GM19239 (cell line): ENCODE results near the gene RICTOR.
"Not testable (repeated sequence)": the region's sequence is repeated elsewhere in the genome, so short reads cannot be mapped to it uniquely, and the experiment has no call there.

Source experiments
- DNase-seq: peaks from one replicate; pipeline ENCODE4 v3.0.0; 2011; ENCODE audit warnings: low spot score; ENCODE audit not compliant: insufficient read length
- FAIRE-seq: peaks from 2 replicates; lab custom pipeline; 2011; peaks lifted over from hg19 to GRCh38; lab: Jason Lieb, UNC

RICTOR gene

DNA sequence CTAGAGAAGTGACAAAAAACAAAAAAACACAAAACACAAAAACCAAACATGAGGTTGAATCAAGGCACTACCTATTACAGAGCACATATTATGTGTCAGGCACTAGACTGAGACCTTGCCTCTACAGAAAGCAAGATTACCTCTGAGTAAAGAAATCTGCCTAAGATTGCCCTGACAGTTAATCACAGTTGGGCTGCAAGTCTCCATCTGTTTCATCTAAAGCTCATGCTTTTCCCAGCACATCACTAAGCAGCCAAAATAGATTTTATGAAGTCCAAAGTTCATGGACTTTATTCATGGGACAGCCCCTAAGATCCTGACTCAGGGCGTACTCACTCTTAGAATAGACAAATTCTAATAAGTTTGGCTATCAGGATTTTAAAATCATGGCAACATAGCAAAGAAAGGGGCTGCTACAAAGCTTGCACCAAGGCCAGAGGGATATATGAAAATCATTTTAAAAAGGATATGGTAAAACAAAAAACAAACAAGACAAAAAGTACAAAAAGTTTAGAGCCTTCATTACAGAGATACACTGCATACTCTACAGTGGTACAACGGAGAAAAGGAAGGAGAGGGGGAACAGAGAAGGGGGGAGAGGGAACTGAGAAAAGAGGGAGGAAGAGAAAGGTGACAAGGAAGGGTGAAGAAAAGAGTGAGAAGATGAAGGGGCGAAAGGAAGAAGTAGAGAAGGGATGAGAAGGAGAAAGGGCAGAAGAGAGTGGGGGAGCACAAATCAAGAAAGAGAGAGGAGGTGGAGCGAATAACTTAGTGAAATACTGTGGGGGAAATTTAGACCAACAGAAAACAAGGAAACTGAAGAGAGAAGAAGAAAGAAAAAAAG is 58.2 kb downstream of the RICTOR start:
- no peak for DNase-seq

DNA sequence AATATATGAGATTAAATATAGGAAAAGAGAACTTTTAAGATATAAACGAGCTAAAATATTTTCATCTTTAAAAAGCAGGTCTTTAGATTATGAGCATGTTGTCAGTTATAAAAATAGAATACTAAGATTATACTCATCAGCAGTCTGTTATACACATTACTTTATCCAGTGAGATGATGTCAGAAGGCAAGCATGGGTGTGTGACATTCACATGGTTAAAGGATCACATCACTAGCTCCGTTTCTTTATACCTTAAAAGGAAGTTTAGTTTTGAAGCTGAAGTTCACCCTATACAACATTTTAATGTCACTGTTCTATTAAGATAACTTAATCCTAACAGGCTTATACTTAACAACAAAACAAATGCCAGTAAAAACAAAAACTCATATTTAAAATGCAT is 59.6 kb downstream of the RICTOR start:
- FAIRE-seq (no peak), DNase-seq (no peak)

More for the DNA sequence above, 58.2 kb downstream of the RICTOR start:
- FAIRE-seq = no peak

DNA sequence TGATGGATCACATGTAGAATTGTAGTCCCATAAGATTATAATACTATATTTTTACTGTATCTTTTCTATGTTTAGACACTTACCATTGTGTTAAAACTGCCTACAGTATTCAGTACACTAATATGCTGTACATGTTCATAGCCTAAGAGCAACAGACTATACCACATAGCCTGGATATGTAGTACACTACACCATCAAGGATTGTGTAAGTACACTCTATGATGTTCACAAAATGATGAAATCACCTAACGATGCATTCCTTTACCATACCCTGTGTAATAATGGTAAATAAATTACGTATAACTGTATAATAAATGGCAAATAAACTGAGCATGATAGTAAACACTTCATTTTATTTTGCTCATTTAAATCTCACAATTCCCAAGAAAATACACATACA is 60.3 kb downstream of the RICTOR start:
- FAIRE-seq = no peak
- DNase-seq = no peak

DNA sequence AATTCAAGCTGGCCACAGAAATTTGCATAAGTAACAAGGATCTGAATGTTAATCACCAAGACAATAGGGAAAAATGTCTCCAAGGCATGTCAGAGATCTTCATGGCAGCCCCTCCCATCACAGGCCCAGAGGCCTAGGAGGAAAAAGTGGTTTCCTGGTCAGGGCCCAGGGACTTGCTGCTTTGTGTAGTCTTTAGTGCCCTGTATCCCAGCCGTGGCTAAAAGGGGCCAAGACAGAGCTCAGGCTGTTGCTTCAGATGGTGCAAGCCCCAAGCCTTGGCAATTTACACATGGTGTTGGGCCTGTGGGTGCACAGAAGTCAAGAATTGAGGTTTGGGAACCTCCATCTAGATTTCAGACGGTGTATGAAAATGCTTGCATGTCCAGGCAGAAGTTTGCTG is 63.2 kb downstream of the RICTOR start:
- FAIRE-seq, DNase-seq: not testable (repeated sequence)

DNA sequence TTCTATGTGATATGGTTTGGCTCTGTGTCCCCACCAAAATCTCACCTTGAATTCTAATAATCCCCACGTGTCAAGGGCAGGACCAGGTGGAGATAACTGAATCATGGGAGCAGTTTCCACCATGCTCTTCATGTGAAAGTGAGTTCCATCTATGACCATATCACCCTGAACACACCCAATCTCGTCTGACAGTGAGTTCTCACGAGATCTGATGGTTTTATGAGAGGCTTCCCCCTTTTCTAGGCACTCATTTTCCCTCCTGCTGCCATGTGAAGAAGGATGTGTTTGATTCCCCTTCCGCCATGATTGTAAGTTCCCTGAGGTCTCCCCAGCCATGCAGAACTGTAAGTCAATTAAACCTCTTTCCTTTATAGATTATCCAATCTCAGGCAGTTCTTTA is 64.2 kb downstream of the RICTOR start:
- FAIRE-seq = no peak
- no peak for DNase-seq

DNA sequence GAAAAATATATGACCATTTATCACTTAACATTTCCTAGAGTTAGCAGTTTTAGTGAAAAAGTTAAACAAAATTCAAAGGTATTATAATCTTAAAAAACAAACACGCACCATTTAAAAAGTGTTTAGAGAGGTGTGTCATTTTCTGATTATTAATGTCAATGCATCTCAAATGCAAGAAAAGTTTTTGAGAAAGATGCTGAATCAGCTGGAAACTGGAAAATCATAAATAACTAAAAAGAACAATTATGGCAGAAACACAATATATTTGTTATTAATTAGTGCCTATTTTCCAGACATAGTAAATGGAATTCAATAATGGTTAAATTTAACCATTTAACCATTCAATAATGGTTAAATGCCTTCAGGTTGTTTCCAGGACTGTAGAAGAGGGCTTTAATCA is 64.9 kb downstream of the RICTOR start:
- no peak for DNase-seq
- no peak for FAIRE-seq

DNA sequence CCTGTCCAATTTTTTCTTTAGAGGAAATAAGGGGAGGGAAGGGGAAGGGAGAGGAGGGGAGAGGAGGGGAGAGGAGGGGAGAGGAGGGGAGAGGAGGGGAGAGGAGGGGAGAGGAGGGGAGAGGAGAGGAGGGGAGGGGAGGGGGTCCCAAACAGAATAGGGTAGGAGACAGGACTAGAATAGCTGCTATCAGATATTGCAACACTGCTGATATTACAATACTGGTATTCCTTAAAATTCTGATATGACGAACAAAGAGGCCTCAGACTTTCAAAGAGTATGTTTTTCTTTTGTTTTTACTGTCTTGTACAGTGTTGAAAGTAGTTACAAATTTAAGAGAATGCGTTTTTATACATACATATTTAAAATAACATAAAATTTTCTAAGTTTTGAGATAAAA is 67.5 kb downstream of the RICTOR start:
- FAIRE-seq (no peak), DNase-seq (no peak)

DNA sequence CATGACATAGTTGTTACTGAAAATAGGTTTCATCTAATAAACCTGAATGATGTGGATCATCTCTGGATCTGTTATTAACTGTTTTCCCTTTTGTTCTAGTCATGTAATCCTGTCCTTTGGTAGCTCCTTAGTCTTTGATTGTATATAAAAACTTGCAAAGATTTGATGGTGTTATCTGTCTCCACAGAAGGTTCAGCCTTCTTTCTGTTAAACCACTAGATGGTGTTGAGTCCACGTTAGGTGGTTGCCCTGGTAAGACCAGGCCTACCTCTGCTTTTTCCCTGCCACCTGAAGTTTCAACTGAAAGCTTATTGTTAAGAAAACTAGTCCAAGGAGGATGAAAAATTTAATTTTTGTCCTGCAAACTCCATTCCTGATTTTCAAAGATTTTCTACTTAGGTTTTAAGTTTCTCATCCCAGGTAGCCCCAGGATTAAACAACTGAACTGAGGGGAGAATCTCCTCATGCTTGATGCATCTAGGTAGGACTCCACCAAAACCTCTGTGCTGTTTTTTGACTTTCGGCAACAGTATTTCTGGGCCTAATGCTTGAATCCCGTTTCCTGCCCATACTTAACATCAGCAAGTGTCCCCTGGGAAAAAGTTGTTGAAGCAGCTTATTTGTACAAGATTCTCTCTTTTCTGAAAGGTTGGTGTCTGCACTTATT is 68.5 kb downstream of the RICTOR start:
- DNase-seq = no peak

DNA sequence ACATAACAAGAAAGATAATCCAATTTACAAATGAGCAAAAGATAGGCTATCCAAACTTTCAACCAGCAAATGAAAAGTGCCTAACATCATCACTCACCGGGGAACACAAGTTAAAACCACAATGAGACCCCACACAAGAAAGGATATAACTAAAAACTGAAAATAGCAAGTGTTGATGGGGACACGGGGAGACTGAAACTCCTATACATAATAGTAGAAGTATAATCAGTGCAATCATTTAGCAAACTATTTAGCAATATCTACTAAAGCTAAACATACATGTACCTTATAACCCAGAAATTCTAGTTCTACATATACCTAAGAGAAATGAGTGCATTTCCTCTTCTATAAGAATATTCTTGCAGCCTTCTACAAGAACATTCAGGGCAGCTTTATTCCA is 72.5 kb downstream of the RICTOR start:
- DNase-seq (no peak), FAIRE-seq (no peak)

More for the DNA sequence above, 68.5 kb downstream of the RICTOR start:
- no peak for FAIRE-seq

DNA sequence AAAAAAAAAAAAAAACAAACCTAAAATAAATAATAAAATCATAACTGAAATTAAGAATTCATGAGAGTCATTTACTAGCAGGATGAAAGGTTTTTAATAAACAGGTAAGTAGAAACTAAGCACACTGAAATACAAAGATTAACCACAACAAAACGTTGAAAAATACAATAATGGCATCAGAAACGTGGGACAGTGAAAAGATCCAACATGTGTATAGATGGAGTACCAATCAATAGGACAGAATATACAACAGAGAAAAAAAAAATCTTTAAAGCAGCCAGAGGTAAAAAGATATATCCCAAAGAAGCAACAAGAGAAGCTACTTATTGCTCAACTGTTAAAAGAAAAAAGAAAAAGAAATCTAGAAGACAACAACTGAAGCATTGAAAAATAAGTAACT is 75.2 kb downstream of the RICTOR start:
- FAIRE-seq = no peak
- no peak for DNase-seq

DNA sequence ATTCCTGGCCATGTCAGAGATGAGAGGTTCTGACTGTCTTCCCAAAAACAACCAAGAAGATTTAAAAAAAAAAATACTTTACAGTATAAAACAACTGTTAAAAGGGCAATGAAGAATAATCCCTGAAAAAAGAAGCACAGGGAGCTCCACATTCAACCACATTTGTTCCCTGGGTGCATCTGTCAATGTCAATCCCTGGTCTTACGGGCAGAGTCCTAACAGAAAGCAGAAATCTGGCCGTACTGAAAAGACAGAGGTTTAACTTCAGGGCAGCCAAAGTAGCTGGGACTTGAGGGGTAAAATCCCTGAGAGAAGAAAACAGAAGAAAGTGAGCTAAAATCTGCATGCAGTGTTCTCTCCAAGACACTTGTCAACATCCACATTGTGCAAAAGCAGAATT is 76.6 kb downstream of the RICTOR start:
- no peak for FAIRE-seq
- no peak for DNase-seq

DNA sequence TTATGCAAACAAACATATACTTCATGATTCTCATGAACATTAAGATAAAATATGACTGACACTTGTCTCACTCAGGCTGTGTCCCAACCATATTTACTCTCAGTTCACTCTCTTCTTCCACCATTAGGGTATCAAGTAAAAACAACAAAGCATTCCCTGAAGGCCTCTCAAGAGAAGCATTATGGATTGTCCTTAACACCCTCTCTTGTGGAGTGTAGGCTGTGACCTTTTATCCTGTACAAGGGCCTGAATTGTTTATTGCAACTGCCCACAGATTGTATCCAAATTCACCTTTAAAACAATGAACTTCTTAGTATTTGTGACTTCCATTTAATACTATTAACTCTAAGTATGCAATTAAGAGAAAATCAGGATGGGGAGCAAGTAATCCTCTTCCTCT is 78.1 kb downstream of the RICTOR start:
- DNase-seq = no peak
- FAIRE-seq = no peak

DNA sequence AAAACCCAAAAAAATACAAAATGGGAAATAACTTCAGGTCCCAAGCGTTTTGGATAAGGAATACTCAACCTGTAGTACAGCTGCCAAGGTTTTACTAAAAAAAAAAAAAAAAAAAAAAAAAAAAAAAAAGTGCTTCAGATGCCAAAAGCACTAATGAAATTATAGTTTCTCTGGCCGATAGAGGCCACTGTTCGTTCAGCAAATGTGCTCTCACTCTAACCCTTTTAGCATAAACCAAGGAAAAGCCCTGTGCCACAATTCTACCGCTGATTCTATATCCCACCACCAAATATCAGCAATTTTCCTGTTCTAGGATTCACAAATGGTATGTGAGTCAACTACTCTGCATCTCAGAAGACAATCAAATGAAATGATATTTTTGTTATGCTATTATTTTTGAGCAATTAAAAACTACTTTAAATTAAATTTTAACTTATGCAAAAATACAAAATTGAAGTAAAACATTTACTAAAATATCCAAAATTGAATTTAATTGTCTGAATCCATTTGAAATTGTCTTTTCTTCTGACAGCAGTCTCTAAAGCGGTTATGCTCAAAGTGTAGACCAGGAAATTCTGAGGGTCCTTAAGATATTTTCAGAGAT is 79.8 kb downstream of the RICTOR start:
- no peak for DNase-seq
- FAIRE-seq = no peak

DNA sequence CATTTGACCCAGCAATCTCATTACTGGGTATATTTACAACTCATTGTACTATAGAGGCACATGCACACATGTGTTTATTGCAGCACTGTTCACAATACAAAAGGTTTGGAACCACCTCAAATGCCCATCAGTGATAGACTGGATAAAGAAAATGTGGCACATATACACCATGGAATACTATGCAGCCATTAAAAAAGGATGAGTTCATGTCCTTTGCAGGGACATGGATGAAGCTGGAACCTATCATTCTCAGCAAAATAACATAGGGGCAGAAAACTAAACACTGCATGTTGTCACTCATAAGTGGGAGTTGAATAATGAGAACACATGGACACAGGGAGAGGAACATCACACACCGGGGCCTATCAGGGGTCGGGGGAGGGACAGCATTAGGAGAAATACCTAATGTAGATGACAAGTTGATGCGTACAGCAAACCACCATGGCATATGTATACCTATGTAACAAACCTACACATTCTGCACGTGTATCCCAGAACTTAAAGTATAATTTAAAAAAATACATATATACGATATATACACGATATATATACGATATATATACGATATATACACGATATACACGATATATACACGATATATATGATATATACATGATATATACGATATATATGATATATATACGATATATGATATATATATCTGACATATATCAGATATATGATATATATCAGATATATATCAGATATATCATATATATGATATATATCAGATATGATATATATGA is 84.1 kb downstream of the RICTOR start:
- not testable (repeated sequence) for DNase-seq, FAIRE-seq

DNA sequence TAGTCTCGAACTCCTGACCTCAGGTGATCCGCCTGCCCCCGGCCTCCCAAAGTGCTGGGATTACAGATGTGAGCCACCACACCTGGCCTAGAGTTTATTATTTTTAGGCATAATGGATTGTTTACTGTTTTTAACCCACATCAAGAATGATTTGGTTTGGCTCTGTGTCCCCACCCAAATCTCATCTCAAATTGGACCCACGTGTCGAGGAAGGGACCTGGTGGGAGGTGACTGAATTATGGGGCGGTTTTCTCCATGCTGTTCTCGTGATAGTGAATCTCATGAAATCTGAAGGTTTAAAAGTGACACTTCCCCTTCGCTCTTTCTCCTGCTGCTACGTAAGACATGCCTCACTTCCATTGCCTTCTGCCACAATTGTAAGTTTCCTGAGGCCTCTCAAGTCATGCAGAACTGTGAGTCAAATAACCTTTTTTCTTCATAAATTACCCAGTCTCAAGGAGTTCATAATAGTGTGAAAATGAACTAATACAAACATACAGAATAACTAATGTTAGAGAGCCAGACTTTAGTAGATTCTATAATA is 88.2 kb downstream of the RICTOR start:
- FAIRE-seq (no peak), DNase-seq (no peak)

DNA sequence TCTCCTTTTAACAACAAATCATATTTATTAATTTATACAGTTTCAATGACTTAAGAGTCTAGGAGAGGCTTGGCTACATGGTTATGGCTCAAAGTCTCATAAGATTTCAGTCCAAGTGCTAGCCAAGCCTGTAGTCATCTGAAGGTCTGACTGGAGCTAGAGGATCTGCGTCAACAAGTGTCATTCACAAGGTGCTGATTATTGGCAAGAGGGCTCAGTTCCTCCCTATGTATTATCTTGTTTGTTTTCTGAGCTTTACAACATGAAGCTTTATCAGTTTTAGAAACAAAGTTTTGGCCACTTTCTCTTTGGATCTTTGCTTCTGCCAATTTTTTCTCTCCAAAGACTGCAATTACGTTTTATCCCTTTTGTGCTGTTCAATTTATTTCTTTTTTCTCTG is 94.7 kb downstream of the RICTOR start:
- FAIRE-seq = no peak
- no peak for DNase-seq

DNA sequence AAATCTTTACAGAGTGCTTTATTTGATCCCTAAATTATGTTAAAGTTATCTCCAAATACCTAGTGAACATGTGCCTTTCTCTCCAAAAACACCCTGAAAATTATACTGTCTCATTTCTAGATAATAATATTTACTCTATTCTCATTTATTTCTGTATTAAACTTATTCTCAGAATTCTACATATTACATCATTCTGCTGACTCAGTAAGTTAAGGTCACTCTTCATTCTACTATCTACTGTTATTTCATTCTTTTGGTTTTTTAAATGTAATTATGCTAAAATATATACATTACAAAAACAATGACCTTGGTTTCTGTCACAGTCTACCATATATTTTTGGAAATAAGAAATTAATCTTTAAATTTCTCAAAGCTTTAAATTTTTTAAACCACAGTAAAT is 96.2 kb downstream of the RICTOR start:
- no peak for FAIRE-seq
- no peak for DNase-seq

DNA sequence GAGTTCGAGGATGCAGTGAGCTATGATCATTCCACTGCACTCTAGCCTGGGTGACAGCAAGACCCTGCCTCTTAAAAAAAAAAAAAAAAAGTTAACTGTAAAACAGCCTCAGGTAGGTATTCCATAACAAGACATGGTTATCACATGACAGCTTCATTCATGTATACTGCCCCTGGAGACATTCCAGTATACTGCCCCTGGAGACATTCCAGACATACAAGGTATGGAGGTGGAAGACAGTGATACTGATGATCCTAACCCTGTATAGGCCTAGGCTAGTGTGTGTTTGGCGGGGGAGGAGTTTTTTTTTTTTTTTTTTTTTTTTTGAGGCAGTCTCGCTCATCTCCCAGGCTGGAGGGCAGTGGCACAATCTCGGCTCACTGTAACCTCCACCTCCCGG is 105.5 kb downstream of the RICTOR start:
- FAIRE-seq (no peak), DNase-seq (no peak)

DNA sequence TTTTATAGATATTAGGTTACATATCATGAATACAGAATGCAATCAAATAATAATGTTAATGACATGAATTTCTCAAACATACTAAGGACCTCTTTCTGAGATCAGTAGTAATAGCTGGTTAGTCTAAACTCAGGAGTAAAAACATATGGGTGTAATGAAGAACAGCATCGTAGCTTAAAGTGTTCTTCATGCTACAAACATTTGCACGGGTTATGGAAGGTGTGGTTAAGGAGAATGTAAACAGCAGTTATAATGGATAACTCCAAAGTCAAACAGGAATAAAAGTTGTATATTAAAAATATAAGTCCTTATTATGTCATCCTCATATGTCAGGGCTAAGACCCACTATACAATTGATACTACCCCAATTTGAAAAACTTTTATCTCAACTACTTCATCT is 112.5 kb downstream of the RICTOR start:
- DNase-seq (no peak), FAIRE-seq (no peak)

DNA sequence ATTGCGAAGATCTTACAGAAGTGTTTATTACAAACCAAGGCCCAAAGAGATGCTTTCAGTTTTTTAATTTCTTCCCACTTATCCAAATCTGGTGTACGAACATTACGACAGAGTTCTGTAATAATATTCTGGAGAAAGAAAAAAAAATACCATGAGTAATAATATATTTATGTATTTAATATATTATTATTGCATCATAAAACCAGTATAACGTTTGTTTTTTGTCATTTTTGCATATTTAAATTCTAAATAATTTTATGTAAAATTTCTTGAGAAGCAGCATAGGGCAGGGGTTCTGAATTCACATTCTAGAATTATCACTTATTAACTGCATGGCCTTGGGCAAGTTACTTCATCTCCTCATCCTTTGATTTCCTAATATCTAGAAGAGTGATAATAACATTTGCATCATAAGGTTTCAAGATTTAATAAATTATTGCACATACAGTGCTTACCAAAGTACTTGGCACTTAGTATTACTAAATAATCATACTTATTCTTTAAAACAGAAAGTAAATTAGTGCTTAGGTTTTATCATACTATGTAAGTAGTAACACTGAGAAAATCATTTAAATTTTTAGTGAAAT is 120.7 kb downstream of the RICTOR start:
- no peak for DNase-seq
- no peak for FAIRE-seq
